NCI-H1105 treated with DMSO at 0.1 percent for 48 hours (cell line): ENCODE results near the gene ETNPPL.

Experiments used
- DNase-seq: peaks from one replicate; lab custom pipeline; 2025; lab: John Stamatoyannopoulos, UW

ETNPPL gene

GRCh38 chr4:108695062-108695461, 67.8 kb downstream of the ETNPPL start:
- no peak for DNase-seq

DNA sequence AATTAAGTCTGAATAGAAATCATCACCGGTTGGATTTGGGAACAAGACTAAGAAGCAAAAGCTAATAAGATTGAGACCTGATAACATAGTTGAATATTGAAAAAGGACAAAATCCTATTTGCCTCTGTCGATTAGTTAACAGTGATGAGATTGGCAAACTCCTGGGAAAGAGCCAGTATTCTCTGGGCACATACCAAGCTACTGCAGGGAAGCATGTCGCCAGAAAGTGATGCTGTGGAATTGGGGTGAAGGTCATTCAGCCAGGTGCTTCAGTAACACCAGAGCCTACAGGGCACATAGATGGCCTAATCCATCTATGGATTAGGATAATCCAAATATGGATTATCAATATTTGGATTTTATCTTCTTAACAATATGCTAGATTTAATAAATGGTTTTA, 68.4 kb downstream of the ETNPPL start:
- no peak for DNase-seq

GRCh38 chr4:108693819-108694218, 69.0 kb downstream of the ETNPPL start:
- DNase-seq, result no peak

GRCh38 chr4:108693211-108693610, 69.6 kb downstream of the ETNPPL start:
- DNase-seq, result no peak
